Fibroblast of lung (primary cell): ENCODE results near the gene CYTH1. TPM values are rescaled to one million over a fixed set of nuclear protein-coding genes. Genes with fewer than 3 reads are reported as not detected.

ENCODE experiments used
- DNase-seq, 2 donors: peaks; one replicate each; pipeline versions ENCODE4 v3.0.0 to v3.0.0-alpha.2; 2010; ENCODE audit warnings: low read depth in 2 of 2
- H2AFZ ChIP-seq: 2 replicates; pipeline ENCODE4 v1.5.1; 2012; ENCODE audit warnings: low read length, control low read depth, inconsistent platforms
- H3K27ac ChIP-seq: 2 replicates; pipeline ENCODE4 v1.5.1; 2011; ENCODE audit warnings: low read length, control low read depth; ENCODE audit not compliant: insufficient read depth
- H3K27me3 ChIP-seq: 2 replicates; pipeline ENCODE4 v1.5.1; 2011; ENCODE audit warnings: mild to moderate bottlenecking, low read length; ENCODE audit not compliant: control insufficient read depth, insufficient read depth
- H3K36me3 ChIP-seq: 2 replicates; pipeline ENCODE4 v1.5.1; 2011; ENCODE audit warnings: low read length; ENCODE audit not compliant: control insufficient read depth, insufficient read depth
- H3K4me1 ChIP-seq: 2 replicates; pipeline ENCODE4 v1.5.1; 2011; ENCODE audit warnings: low read length; ENCODE audit not compliant: control insufficient read depth, insufficient read depth; ENCODE audit errors: extremely low read depth
- H3K4me2 ChIP-seq: 2 replicates; pipeline ENCODE4 v1.5.1; 2011; ENCODE audit warnings: low read length, control low read depth; ENCODE audit not compliant: insufficient read depth; ENCODE audit errors: extremely low read depth
- H3K4me3 ChIP-seq, 4 experiments: fragments of 200-600 bp in 1 of 4; sonication (generic) in 1 of 4; replicated peaks in 1 of 4; 2 replicates each; pipeline ENCODE4 v1.5.1; 2011 to 2016; ENCODE audit warnings: low read length in 4 of 4, low read depth in 3 of 4, mild to moderate bottlenecking in 3 of 4, control low read depth in 2 of 4, inconsistent platforms in 1 of 4, mixed read lengths in 1 of 4; ENCODE audit not compliant: insufficient read depth in 1 of 4; ENCODE audit errors: control extremely low read depth in 1 of 4
- H3K79me2 ChIP-seq: 2 replicates; pipeline ENCODE4 v1.5.1; 2012; ENCODE audit warnings: mild to moderate bottlenecking, low read length, inconsistent platforms; ENCODE audit not compliant: control insufficient read depth, insufficient read depth
- H3K9ac ChIP-seq: 2 replicates; pipeline ENCODE4 v1.5.1; 2011; ENCODE audit warnings: mild to moderate bottlenecking, low read length, control low read depth; ENCODE audit not compliant: insufficient read depth
- H3K9me3 ChIP-seq: 2 replicates; pipeline ENCODE4 v1.5.1; 2012; ENCODE audit warnings: low read depth, low read length; ENCODE audit not compliant: control insufficient read depth, insufficient read depth
- H4K20me1 ChIP-seq: 2 replicates; pipeline ENCODE4 v1.5.1; 2011; ENCODE audit warnings: low read length; ENCODE audit not compliant: control insufficient read depth, insufficient read depth; ENCODE audit errors: extremely low read depth
- CTCF ChIP-seq, 2 donors: IDR thresholded peaks in 1 of 2; conservative IDR thresholded peaks in 1 of 2; 1 replicate in 1 of 2; 2 replicates in 1 of 2; pipeline ENCODE4 v1.5.1; 2011 to 2012; ENCODE audit warnings: low read length in 2 of 2, control low read depth in 1 of 2, inconsistent platforms in 1 of 2, low read depth in 1 of 2, mild to moderate bottlenecking in 1 of 2
- EZH2 ChIP-seq: IDR thresholded peaks from 2 replicates; pipeline ENCODE4 v1.5.1; 2012; ENCODE audit warnings: low read length, control low read depth, mild to moderate bottlenecking; ENCODE audit errors: missing control alignments
- polyA plus RNA-seq, 2 donors: library from polyadenylated mRNA; depleted of rRNA in 1 of 2; stranded (reverse) in 1 of 2; unstranded in 1 of 2; fragments of >200 nt; gene quantifications; 2 replicates each; pipeline ENCODE4 v1.2.1, GENCODE V29; 2011 to 2012; ENCODE audit warnings: missing spikeins in 1 of 2
- total RNA-seq: library from RNA; depleted of rRNA; stranded (reverse); fragments of >200 nt; gene quantifications from 2 replicates; pipeline ENCODE4 v1.2.1, GENCODE V29; 2014

The CYTH1 gene
- total and polyA plus RNA-seq, 2 donors (not counting 1 experiment from before 2014, with no cell fraction given): 8.9 to 9.9 TPM

- DNase-seq: no peak
- peaks cover 6% of the 10 kb centered on the region for H3K36me3 ChIP-seq
- no peak overlapping the region for H3K4me2 ChIP-seq
- no peak overlapping the region for H3K4me3 ChIP-seq
- no peaks in the 10 kb centered on the region for H3K4me1 ChIP-seq
- no peaks in the 10 kb centered on the region for H4K20me1 ChIP-seq
- no peaks in the 10 kb centered on the region for H3K9me3 ChIP-seq
- H3K9ac ChIP-seq: no peak overlapping the region
- H2AFZ ChIP-seq: no peak overlapping the region
- no peak for TF ChIP-seq CTCF (conservative IDR thresholded peaks at IDR 0.05 in 1 of 2, IDR thresholded peaks at IDR 0.05 in 1 of 2; ENCODE audit: low read depth in 1 of 2, low read length in 2 of 2)
- TF ChIP-seq EZH2: no peak
- H3K79me2 ChIP-seq: no peaks in the 10 kb centered on the region
- no peak overlapping the region for H3K27ac ChIP-seq
- H3K27me3 ChIP-seq: no peaks in the 10 kb centered on the region
Observed at GRCh38 chr17:78674595-78675315, 107.3 kb downstream of the CYTH1 start.

DNA sequence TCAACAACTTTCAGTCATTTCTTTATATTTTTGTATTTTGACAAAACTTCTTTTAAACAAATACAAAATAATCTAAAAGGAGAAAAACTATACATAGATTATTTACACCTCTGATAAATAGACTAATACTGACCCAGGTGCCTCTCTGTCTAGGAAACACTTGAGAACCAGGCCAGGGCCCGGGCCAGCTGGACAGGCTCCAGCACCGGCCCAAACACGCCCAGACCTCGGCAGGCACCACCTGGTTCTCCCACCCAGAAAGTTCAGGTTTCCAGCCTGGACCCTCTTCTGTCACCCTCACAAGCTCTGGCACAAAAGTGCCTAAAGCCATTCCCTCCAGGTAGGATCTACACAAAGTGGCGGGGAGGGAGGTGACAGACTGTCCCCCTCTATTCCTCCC, 107.9 kb downstream of the CYTH1 start:
- H3K4me2 ChIP-seq: no peak overlapping the region
- TF ChIP-seq CTCF (conservative IDR thresholded peaks at IDR 0.05 in 1 of 2, IDR thresholded peaks at IDR 0.05 in 1 of 2; ENCODE audit: low read depth in 1 of 2, low read length in 2 of 2) (no peak), EZH2 (no peak)
- no peak for DNase-seq
- no peak overlapping the region for H3K4me3 ChIP-seq
- no peaks in the 10 kb centered on the region for H3K27me3 ChIP-seq
- H3K9me3 ChIP-seq: no peaks in the 10 kb centered on the region
- no peaks in the 10 kb centered on the region for H3K79me2 ChIP-seq
- no peak overlapping the region for H2AFZ ChIP-seq
- H3K36me3 ChIP-seq: peaks cover 6% of the 10 kb centered on the region
- H3K9ac ChIP-seq: no peak overlapping the region
- H4K20me1 ChIP-seq: no peaks in the 10 kb centered on the region
- no peak overlapping the region for H3K27ac ChIP-seq
- no peaks in the 10 kb centered on the region for H3K4me1 ChIP-seq

DNA sequence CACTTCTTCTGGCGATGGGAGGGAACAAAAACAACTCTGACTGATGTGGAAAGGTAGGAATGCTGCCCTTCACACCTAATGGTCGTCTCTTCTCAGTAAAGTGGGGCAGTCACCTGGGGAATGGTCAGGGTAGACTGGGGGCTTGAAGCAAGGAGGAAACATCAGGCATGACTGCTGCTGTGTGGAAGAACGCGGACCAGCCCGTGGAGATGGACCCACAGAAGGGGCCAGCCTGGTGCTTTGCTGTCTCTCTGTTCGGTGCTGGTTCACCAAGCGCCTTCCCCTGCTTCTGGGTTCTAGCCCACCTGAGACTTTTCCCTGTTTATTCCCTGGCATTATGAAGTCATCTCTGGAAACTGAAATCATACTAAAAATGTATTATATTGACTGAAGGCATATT, 108.7 kb downstream of the CYTH1 start:
- no peak overlapping the region for H3K27ac ChIP-seq
- no peak overlapping the region for H3K9ac ChIP-seq

More for the DNA sequence above, 108.7 kb downstream of the CYTH1 start:
- Histone ChIP-seq H3K4me3 (no peak overlapping the region), H3K4me1 (no peaks in the 10 kb centered on the region), H2AFZ (no peak overlapping the region), H3K9me3 (no peaks in the 10 kb centered on the region), H4K20me1 (no peaks in the 10 kb centered on the region), H3K4me2 (no peak overlapping the region), H3K36me3 (peaks cover 6% of the 10 kb centered on the region), H3K79me2 (no peaks in the 10 kb centered on the region), H3K27me3 (no peaks in the 10 kb centered on the region)
- DNase-seq: no peak
- TF ChIP-seq CTCF (conservative IDR thresholded peaks at IDR 0.05 in 1 of 2, IDR thresholded peaks at IDR 0.05 in 1 of 2; ENCODE audit: low read depth in 1 of 2, low read length in 2 of 2): no peak
